HG03378 (cell line): ENCODE measurements around the gene MPDU1.
"Not testable (repeated sequence)": the region's sequence is repeated elsewhere in the genome, so short reads cannot be mapped to it uniquely, and the experiment has no call there.

Experiments
- ATAC-seq: cut with Tn5 transposase; IDR thresholded peaks from one replicate; pipeline ENCODE4 v1.9.1; 2021; ENCODE audit warnings: mild to moderate bottlenecking, moderate library complexity; ENCODE audit not compliant: unreplicated experiment

The MPDU1 gene

GRCh38 chr17:7614425-7615264 lies 31.0 kb downstream of the MPDU1 start, which contains the start of gene FXR2:
Gene FXR2 (minus strand): TSS chr17:7614897. CDS start chr17:7614532, 365 bp downstream.
- ATAC-seq, result peak; percentile 81

- ATAC-seq, result no peak
These were observed 31.7 kb downstream of the MPDU1 start for GRCh38 chr17:7615265-7615747.

GRCh38 chr17:7618608-7619007 lies 35.0 kb downstream of the MPDU1 start:
- ATAC-seq, result no peak

- ATAC-seq, result no peak
These were observed 37.2 kb downstream of the MPDU1 start for GRCh38 chr17:7620835-7621234.

GRCh38 chr17:7623661-7624060 lies 40.0 kb downstream of the MPDU1 start:
- no peak for ATAC-seq

GRCh38 chr17:7625749-7626148 lies 42.1 kb downstream of the MPDU1 start:
- ATAC-seq, result not testable (repeated sequence)

- no peak for ATAC-seq
These were observed 42.7 kb downstream of the MPDU1 start for GRCh38 chr17:7626307-7626706.

- no peak for ATAC-seq
These were observed 43.3 kb downstream of the MPDU1 start for GRCh38 chr17:7626956-7627249.

GRCh38 chr17:7627250-7628121 lies 43.8 kb downstream of the MPDU1 start, which contains the start of gene SAT2:
Gene SAT2 (minus strand): TSS chr17:7627821. CDS start chr17:7627635, 186 bp downstream.
- no peak for ATAC-seq

- ATAC-seq, result no peak
These were observed 46.4 kb downstream of the MPDU1 start, which contains the start of gene SHBG for GRCh38 chr17:7629939-7630571. Gene SHBG (plus strand): TSS chr17:7630135. CDS start chr17:7630173, 38 bp downstream.

- no peak for ATAC-seq
These were observed 48.0 kb downstream of the MPDU1 start for GRCh38 chr17:7631398-7632380.

GRCh38 chr17:7632492-7632894 lies 48.8 kb downstream of the MPDU1 start:
- ATAC-seq, result no peak

GRCh38 chr17:7633093-7633492 lies 49.4 kb downstream of the MPDU1 start:
- ATAC-seq, result no peak

- no peak for ATAC-seq
These were observed 50.7 kb downstream of the MPDU1 start for GRCh38 chr17:7634384-7634783.

- no peak for ATAC-seq
These were observed 52.5 kb downstream of the MPDU1 start for GRCh38 chr17:7636163-7636562.
